ENCODE measurements around the gene KIF13A. TPM values are rescaled to one million over a fixed set of nuclear protein-coding genes. Genes with fewer than 3 reads are reported as not detected.
A peak's percentile ranks its signal among the peaks of the same experiment; 100 is the strongest.

The KIF13A gene
- total and polyA plus RNA-seq, 4 donors = 4.3 to 28.1 (median 10.6) TPM

DNA sequence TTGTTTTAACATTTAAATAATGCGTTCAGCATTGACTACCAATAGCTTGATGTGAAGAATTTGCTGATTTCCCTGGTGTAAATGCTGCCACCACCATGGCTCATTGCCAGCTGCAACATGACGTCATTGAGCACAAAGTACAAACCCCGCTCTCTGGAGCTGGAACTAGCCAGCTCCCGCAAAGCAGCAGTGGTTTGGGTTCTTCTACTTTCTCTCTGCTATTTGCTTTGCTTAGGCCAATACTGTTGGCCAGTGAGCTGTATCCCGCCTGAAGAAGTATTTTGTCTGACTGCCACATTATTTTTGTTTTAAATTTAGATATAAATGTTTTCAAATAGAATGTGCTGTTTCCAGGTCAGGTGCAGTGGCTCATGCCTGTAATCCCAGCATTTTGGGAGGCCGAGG lies 47.4 kb upstream of the KIF13A start:
- no peak overlapping the region for H3K27ac ChIP-seq (ENCODE audit: low read depth in 1 of 2, low read length in 2 of 2)
- H3K9me3 ChIP-seq (ENCODE audit: control insufficient read depth in 4 of 4, low read length in 3 of 4) = peaks cover 0 to 3% (median under 1%) of the 10 kb centered on the region in 4 donors
- no peak overlapping the region for H3K4me3 ChIP-seq (ENCODE audit: low read depth in 1 of 3, low read length in 3 of 3)
- peaks cover 0 to 1% (median 0%) of the 10 kb centered on the region in 4 donors for H3K4me1 ChIP-seq (ENCODE audit: control insufficient read depth in 4 of 4, insufficient read depth in 4 of 4, low read length in 3 of 4)
- WGBS = 35% methylated on average over 6 of the region's 6 CpGs
- DNase-seq (ENCODE audit: low spot score) = peak; percentile 41
- H3K36me3 ChIP-seq (ENCODE audit: control insufficient read depth in 4 of 4, insufficient read depth in 3 of 4, low read depth in 1 of 4, low read length in 3 of 4) = no peaks in the 10 kb centered on the region
- no peak overlapping the region for H3K9ac ChIP-seq (ENCODE audit: low read depth in 1 of 2, low read length in 2 of 2)
- TF ChIP-seq, protein P1, sequence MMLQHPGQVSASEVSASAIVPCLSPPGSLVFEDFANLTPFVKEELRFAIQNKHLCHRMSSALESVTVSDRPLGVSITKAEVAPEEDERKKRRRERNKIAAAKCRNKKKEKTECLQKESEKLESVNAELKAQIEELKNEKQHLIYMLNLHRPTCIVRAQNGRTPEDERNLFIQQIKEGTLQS (IDR thresholded peaks at IDR 0.05) = peak; percentile 23
- TF ChIP-seq RAD21 (IDR thresholded peaks at IDR 0.05) (peak; percentile 36 to 61), SP1 (IDR thresholded peaks at IDR 0.05) (peak; percentile 85), FOXA1 (IDR thresholded peaks at IDR 0.05) (no peak), FOXA2 (IDR thresholded peaks at IDR 0.05) (no peak), YY1 (IDR thresholded peaks at IDR 0.05) (no peak), HNF4G (IDR thresholded peaks at IDR 0.05) (peak; percentile 60), NR2F2 (IDR thresholded peaks at IDR 0.05) (no peak), TAF1 (conservative IDR thresholded peaks at IDR 0.05) (peak; percentile 19), JUND (IDR thresholded peaks at IDR 0.05) (peak; percentile 91), HNF4A (conservative IDR thresholded peaks at IDR 0.05) (peak; percentile 73 to 83), RXRA (IDR thresholded peaks at IDR 0.05) (peak in 1 of 2 donors; percentile 23), GABPA (IDR thresholded peaks at IDR 0.05 in 1 of 2, conservative IDR thresholded peaks at IDR 0.05 in 1 of 2) (no peak), EGR1 (IDR thresholded peaks at IDR 0.05; ENCODE audit: low read depth in 2 of 2) (no peak)
- TF ChIP-seq, protein P2, sequence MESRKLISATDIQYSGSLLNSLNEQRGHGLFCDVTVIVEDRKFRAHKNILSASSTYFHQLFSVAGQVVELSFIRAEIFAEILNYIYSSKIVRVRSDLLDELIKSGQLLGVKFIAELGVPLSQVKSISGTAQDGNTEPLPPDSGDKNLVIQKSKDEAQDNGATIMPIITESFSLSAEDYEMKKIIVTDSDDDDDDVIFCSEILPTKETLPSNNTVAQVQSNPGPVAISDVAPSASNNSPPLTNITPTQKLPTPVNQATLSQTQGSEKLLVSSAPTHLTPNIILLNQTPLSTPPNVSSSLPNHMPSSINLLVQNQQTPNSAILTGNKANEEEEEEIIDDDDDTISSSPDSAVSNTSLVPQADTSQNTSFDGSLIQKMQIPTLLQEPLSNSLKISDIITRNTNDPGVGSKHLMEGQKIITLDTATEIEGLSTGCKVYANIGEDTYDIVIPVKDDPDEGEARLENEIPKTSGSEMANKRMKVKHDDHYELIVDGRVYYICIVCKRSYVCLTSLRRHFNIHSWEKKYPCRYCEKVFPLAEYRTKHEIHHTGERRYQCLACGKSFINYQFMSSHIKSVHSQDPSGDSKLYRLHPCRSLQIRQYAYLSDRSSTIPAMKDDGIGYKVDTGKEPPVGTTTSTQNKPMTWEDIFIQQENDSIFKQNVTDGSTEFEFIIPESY (IDR thresholded peaks at IDR 0.05) = no peak
- TF ChIP-seq, protein P3, sequence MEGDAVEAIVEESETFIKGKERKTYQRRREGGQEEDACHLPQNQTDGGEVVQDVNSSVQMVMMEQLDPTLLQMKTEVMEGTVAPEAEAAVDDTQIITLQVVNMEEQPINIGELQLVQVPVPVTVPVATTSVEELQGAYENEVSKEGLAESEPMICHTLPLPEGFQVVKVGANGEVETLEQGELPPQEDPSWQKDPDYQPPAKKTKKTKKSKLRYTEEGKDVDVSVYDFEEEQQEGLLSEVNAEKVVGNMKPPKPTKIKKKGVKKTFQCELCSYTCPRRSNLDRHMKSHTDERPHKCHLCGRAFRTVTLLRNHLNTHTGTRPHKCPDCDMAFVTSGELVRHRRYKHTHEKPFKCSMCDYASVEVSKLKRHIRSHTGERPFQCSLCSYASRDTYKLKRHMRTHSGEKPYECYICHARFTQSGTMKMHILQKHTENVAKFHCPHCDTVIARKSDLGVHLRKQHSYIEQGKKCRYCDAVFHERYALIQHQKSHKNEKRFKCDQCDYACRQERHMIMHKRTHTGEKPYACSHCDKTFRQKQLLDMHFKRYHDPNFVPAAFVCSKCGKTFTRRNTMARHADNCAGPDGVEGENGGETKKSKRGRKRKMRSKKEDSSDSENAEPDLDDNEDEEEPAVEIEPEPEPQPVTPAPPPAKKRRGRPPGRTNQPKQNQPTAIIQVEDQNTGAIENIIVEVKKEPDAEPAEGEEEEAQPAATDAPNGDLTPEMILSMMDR (IDR thresholded peaks at IDR 0.05; ENCODE audit: low read depth, low read length, missing input control) = no peak
- TF ChIP-seq, protein P4, sequence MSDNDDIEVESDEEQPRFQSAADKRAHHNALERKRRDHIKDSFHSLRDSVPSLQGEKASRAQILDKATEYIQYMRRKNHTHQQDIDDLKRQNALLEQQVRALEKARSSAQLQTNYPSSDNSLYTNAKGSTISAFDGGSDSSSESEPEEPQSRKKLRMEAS (IDR thresholded peaks at IDR 0.05) = no peak
- TF ChIP-seq, protein P5, sequence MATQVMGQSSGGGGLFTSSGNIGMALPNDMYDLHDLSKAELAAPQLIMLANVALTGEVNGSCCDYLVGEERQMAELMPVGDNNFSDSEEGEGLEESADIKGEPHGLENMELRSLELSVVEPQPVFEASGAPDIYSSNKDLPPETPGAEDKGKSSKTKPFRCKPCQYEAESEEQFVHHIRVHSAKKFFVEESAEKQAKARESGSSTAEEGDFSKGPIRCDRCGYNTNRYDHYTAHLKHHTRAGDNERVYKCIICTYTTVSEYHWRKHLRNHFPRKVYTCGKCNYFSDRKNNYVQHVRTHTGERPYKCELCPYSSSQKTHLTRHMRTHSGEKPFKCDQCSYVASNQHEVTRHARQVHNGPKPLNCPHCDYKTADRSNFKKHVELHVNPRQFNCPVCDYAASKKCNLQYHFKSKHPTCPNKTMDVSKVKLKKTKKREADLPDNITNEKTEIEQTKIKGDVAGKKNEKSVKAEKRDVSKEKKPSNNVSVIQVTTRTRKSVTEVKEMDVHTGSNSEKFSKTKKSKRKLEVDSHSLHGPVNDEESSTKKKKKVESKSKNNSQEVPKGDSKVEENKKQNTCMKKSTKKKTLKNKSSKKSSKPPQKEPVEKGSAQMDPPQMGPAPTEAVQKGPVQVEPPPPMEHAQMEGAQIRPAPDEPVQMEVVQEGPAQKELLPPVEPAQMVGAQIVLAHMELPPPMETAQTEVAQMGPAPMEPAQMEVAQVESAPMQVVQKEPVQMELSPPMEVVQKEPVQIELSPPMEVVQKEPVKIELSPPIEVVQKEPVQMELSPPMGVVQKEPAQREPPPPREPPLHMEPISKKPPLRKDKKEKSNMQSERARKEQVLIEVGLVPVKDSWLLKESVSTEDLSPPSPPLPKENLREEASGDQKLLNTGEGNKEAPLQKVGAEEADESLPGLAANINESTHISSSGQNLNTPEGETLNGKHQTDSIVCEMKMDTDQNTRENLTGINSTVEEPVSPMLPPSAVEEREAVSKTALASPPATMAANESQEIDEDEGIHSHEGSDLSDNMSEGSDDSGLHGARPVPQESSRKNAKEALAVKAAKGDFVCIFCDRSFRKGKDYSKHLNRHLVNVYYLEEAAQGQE (IDR thresholded peaks at IDR 0.05) = peak; percentile 41
- H3K27me3 ChIP-seq (ENCODE audit: control insufficient read depth in 4 of 4, insufficient read depth in 4 of 4, low read length in 3 of 4) = no peaks in the 10 kb centered on the region
